K562 (cell line): Measurements from ENCODE around the gene ECI2. TPM values are rescaled to one million over a fixed set of nuclear protein-coding genes. Genes with fewer than 3 reads are reported as not detected.

Experiments
- ATF2 ChIP-seq: sonication (generic); formaldehyde crosslinking; IDR thresholded peaks from 2 replicates; pipeline ENCODE4 v1.8.1; 2022; ENCODE audit warnings: missing genetic modification reagents
- JUND ChIP-seq, 2 experiments: IDR thresholded peaks; 2 replicates in 1 of 2; 3 replicates in 1 of 2; pipeline ENCODE4 v1.6.1; 2011; ENCODE audit warnings: borderline replicate concordance in 2 of 2, low read depth in 2 of 2, low read length in 2 of 2, improper control_type of control experiment in 1 of 2, missing biosample characterization in 1 of 2, missing genetic modification characterization in 1 of 2, missing genetic modification reagents in 1 of 2
- MYC ChIP-seq, 2 experiments: fragments of 250-450 bp in 1 of 2; sonication (Bioruptor Pico) in 1 of 2; IDR thresholded peaks; 2 replicates each; pipeline versions ENCODE4 v1.5.1 to v1.6.1; 2012 to 2021; ENCODE audit warnings: low read depth in 2 of 2, borderline replicate concordance in 1 of 2, improper control_type of control experiment in 1 of 2, low read length in 1 of 2, mild to moderate bottlenecking in 1 of 2, moderate library complexity in 1 of 2
- NCOA1 ChIP-seq: fragments of 450-650 bp; IDR thresholded peaks from 2 replicates; pipeline ENCODE4 v1.6.1; 2016; ENCODE audit warnings: low read depth
- POU5F1 ChIP-seq: fragments of 150-350 bp; IDR thresholded peaks from 2 replicates; pipeline ENCODE4 v1.6.1; 2014; ENCODE audit warnings: borderline replicate concordance, low read length, low read depth, mild to moderate bottlenecking; ENCODE audit not compliant: partially characterized antibody
- RBM22 ChIP-seq: fragments of 200-400 bp; formaldehyde crosslinking; IDR thresholded peaks from 2 replicates; pipeline ENCODE4 v1.6.1; 2018; ENCODE audit warnings: low read length, low read depth; ENCODE audit not compliant: poor library complexity, severe bottlenecking
- SMC3 ChIP-seq: conservative IDR thresholded peaks from 2 replicates; pipeline ENCODE4 v1.6.1; 2011; ENCODE audit warnings: low read depth, low read length, improper control_type of control experiment; ENCODE audit not compliant: insufficient read depth
- SRF ChIP-seq, 2 experiments: fragments of 250-450, 450-650 bp in 1 of 2; sonication (Bioruptor Pico) in 1 of 2; sonication (generic) in 1 of 2; formaldehyde crosslinking; IDR thresholded peaks; 2 replicates each; pipeline versions ENCODE4 v1.5.0 to v1.5.1; 2020 to 2022; ENCODE audit warnings: mild to moderate bottlenecking in 1 of 2, missing genetic modification reagents in 1 of 2
- ZBTB7A ChIP-seq: IDR thresholded peaks from 2 replicates; pipeline ENCODE4 v1.6.1; 2011; ENCODE audit warnings: low read depth, mild to moderate bottlenecking, low read length, moderate library complexity, borderline replicate concordance; ENCODE audit not compliant: control insufficient read depth
- polyA plus RNA-seq, 8 experiments: library from polyadenylated mRNA; depleted of rRNA in 4 of 8; stranded (reverse) in 5 of 8; unstranded in 3 of 8; fragments of >200 nt; fragmentation: Nextera tagmentation in 2 of 8; fragmentation: Illumina TruSeq in 1 of 8; extraction: Ambion mirVana in 2 of 8; extraction: Trizol in 1 of 8; gene quantifications; 2 replicates each; pipeline versions ENCODE4 v1.2.1 to v1.2.3, GENCODE V29; 2011 to 2014; ENCODE audit warnings: inconsistent platforms in 1 of 8, missing spikeins in 1 of 8
- total RNA-seq, 7 experiments: library from RNA; depleted of rRNA in 6 of 7; stranded (reverse); fragments of >200 nt in 6 of 7; fragmentation: Illumina TruSeq in 2 of 7; extraction: Trizol in 2 of 7; gene quantifications; 2 replicates each; pipeline versions ENCODE4 v1.2.1 to v1.2.3, GENCODE V29; 2011 to 2021; ENCODE audit warnings: low replicate concordance in 1 of 7
- TF ChIP-seq, protein P1 (sequence below), 2 experiments: fragments of 450-650 bp in 1 of 2; sonication (generic) in 1 of 2; formaldehyde crosslinking in 1 of 2; IDR thresholded peaks; 2 replicates each; pipeline versions ENCODE4 v1.7.1 to v1.9.0; 2016 to 2022; ENCODE audit warnings: inconsistent platforms in 1 of 2, mild to moderate bottlenecking in 1 of 2, missing genetic modification reagents in 1 of 2
- TF ChIP-seq, protein P2 (sequence below): fragments of 450-650 bp; formaldehyde crosslinking; IDR thresholded peaks from 2 replicates; pipeline ENCODE4 v1.4.0; 2020; ENCODE audit warnings: mild to moderate bottlenecking, moderate library complexity

The ECI2 gene
- total and polyA plus RNA-seq, 9 of the 15 experiments (the other 6 are each of a cell fraction or from before 2014, with no cell fraction given), result 80.7 to 377 (median 142) TPM

GRCh38 chr6:4134841-4135664 is at the start of gene ECI2 (continued):
- TF ChIP-seq, protein P1, sequence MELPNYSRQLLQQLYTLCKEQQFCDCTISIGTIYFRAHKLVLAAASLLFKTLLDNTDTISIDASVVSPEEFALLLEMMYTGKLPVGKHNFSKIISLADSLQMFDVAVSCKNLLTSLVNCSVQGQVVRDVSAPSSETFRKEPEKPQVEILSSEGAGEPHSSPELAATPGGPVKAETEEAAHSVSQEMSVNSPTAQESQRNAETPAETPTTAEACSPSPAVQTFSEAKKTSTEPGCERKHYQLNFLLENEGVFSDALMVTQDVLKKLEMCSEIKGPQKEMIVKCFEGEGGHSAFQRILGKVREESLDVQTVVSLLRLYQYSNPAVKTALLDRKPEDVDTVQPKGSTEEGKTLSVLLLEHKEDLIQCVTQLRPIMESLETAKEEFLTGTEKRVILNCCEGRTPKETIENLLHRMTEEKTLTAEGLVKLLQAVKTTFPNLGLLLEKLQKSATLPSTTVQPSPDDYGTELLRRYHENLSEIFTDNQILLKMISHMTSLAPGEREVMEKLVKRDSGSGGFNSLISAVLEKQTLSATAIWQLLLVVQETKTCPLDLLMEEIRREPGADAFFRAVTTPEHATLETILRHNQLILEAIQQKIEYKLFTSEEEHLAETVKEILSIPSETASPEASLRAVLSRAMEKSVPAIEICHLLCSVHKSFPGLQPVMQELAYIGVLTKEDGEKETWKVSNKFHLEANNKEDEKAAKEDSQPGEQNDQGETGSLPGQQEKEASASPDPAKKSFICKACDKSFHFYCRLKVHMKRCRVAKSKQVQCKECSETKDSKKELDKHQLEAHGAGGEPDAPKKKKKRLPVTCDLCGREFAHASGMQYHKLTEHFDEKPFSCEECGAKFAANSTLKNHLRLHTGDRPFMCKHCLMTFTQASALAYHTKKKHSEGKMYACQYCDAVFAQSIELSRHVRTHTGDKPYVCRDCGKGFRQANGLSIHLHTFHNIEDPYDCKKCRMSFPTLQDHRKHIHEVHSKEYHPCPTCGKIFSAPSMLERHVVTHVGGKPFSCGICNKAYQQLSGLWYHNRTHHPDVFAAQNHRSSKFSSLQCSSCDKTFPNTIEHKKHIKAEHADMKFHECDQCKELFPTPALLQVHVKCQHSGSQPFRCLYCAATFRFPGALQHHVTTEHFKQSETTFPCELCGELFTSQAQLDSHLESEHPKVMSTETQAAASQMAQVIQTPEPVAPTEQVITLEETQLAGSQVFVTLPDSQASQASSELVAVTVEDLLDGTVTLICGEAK (IDR thresholded peaks at IDR 0.05), result peak; percentile 59; the same call in 1 of the 2 replicates
- TF ChIP-seq, protein P1 (CRISPR knock-in tag; IDR thresholded peaks at IDR 0.05), result no peak
- TF ChIP-seq ATF2 (CRISPR knock-in tag) (no peak), RBM22 (peak; percentile 43), NCOA1 (0 out of 2 replicates have a peak, but pooled peaks have one; percentile 36), POU5F1 (peak; percentile 39), SRF (CRISPR knock-in tag; IDR thresholded peaks at IDR 0.05) (peak in 1 of 2 experiments; percentile 32; a peak in 1 of 4 replicates), JUND (IDR thresholded peaks at IDR 0.05; ENCODE audit: borderline replicate concordance, low read depth, low read length) (0 out of 2 replicates have a peak, but pooled peaks have one; percentile 3), JUND (tag; IDR thresholded peaks at IDR 0.05; ENCODE audit: borderline replicate concordance, low read depth, low read length) (peak; percentile 10; the same call in 1 of the 3 replicates), SMC3 (no peak), ZBTB7A (peak; percentile 35; the same call in 1 of the 2 replicates), MYC (IDR thresholded peaks at IDR 0.05; ENCODE audit: low read depth, low read length) (peak; percentile 69), MYC (CRISPR knock-in tag; IDR thresholded peaks at IDR 0.05; ENCODE audit: borderline replicate concordance, low read depth) (peak; percentile 80; the same call in 1 of the 2 replicates)
- TF ChIP-seq, protein P2, sequence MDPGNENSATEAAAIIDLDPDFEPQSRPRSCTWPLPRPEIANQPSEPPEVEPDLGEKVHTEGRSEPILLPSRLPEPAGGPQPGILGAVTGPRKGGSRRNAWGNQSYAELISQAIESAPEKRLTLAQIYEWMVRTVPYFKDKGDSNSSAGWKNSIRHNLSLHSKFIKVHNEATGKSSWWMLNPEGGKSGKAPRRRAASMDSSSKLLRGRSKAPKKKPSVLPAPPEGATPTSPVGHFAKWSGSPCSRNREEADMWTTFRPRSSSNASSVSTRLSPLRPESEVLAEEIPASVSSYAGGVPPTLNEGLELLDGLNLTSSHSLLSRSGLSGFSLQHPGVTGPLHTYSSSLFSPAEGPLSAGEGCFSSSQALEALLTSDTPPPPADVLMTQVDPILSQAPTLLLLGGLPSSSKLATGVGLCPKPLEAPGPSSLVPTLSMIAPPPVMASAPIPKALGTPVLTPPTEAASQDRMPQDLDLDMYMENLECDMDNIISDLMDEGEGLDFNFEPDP (CRISPR knock-in tag), result 0 out of 2 replicates have a peak, but pooled peaks have one; percentile 2
